Left cardiac atrium (tissue), 4 donors: Measurements from ENCODE around the gene PAX6. TPM values are rescaled to one million over a fixed set of nuclear protein-coding genes. Genes with fewer than 3 reads are reported as not detected.

ENCODE experiments used
- ATAC-seq, 2 donors: fragments of 200-7000 bp; cut with Tn5 transposase; one replicate each; pipeline ENCODE4 v1.9.1; 2020; ENCODE audit warnings: mild to moderate bottlenecking in 2 of 2, moderate library complexity in 2 of 2
- DNase-seq: peaks from one replicate; pipeline ENCODE4 v3.0.0-alpha.2; 2020
- intact Hi-C, 2 donors: fragments of 100-400 bp; cut with DNase I; formaldehyde crosslinking; loops; one replicate each; pipeline versions ENCODE4 v1.14.1 to v1.15.1; 2022 to 2023
- long read RNA-seq: library from polyadenylated mRNA; unstranded; transcript quantifications from one replicate; pipeline ENCODE4 v2.0.0, GENCODE V29; 2021
- total RNA-seq, 2 donors: library from RNA; stranded (reverse); fragmentation: NEBNext Ultra II Directional; extraction: Animal tissue kit (Norgen Biotek cat#: 25700); gene quantifications; one replicate each; pipeline ENCODE4 v1.2.1, GENCODE V29; 2021
- donor health status: DM: no; HTN: yes; CAD: no.
- donor health status: DM: no; HTN: yes; CAD: no; lungs with severe emphysema.
- donor health status: DM: yes; HTN: yes; CAD: no.
- donor health status: Dilated cardiomyopathy.

Gene PAX6
- total RNA-seq: not detected
- long read RNA-seq: 0 reads

- intact Hi-C loops: no loop called here
- peak; percentile 36 to 60 for ATAC-seq
- DNase-seq: peak; percentile 40
These were observed at the start of gene PAX6 for GRCh38 chr11:31810779-31811647. TSS of gene PAX6 (minus strand) at chr11:31811322. CDS start at chr11:31806411, 4,911 bp downstream.

GRCh38 chr11:31860391-31860790 is 49.3 kb upstream of the PAX6 start:
- intact Hi-C loops: no loop called here
- ATAC-seq (no peak), DNase-seq (no peak)

- intact Hi-C loops: no loop called here
- no peak for DNase-seq
- no peak for ATAC-seq
These were observed 45.1 kb upstream of the PAX6 start for GRCh38 chr11:31856248-31856647.

- ATAC-seq (no peak), DNase-seq (no peak)
- intact Hi-C loops: no loop called here
These were observed 44.3 kb upstream of the PAX6 start for GRCh38 chr11:31855466-31855865.

GRCh38 chr11:31850365-31850764 is 39.2 kb upstream of the PAX6 start:
- DNase-seq (no peak), ATAC-seq (no peak)
- intact Hi-C loops: no loop called here

- ATAC-seq (no peak), DNase-seq (no peak)
- intact Hi-C loops: no loop called here
These were observed 36.6 kb upstream of the PAX6 start for GRCh38 chr11:31847761-31848160.

GRCh38 chr11:31845331-31845730 is 34.2 kb upstream of the PAX6 start:
- ATAC-seq (no peak), DNase-seq (no peak)
- intact Hi-C loops: no loop called here

GRCh38 chr11:31844351-31844750 is 33.2 kb upstream of the PAX6 start:
- DNase-seq (no peak), ATAC-seq (no peak)
- intact Hi-C loops: no loop called here

- intact Hi-C loops: no loop called here
- DNase-seq (no peak), ATAC-seq (no peak)
These were observed 30.3 kb upstream of the PAX6 start for GRCh38 chr11:31841435-31841834.

GRCh38 chr11:31834237-31834636 is 23.1 kb upstream of the PAX6 start:
- ATAC-seq: no peak
- intact Hi-C loops: no loop called here

GRCh38 chr11:31830406-31830805 is 19.3 kb upstream of the PAX6 start:
- DNase-seq: no peak
- ATAC-seq: no peak
- intact Hi-C loops: no loop called here

More at GRCh38 chr11:31834237-31834636, 23.1 kb upstream of the PAX6 start:
- no peak for DNase-seq

- no peak for ATAC-seq
- intact Hi-C loops: no loop called here
- no peak for DNase-seq
These were observed 17.1 kb upstream of the PAX6 start for GRCh38 chr11:31828217-31828616.

GRCh38 chr11:31827455-31828206 is 16.5 kb upstream of the PAX6 start:
- DNase-seq: no peak
- intact Hi-C loops: no loop called here
- ATAC-seq: no peak

GRCh38 chr11:31826536-31827438 is 15.7 kb upstream of the PAX6 start:
- ATAC-seq (no peak), DNase-seq (no peak)
- intact Hi-C loops: no loop called here

- ATAC-seq (no peak), DNase-seq (no peak)
- intact Hi-C loops: no loop called here
These were observed 14.8 kb upstream of the PAX6 start for GRCh38 chr11:31825838-31826484.

GRCh38 chr11:31824879-31825837 is 14.0 kb upstream of the PAX6 start:
- ATAC-seq: no peak
- DNase-seq: no peak
- intact Hi-C loops: no loop called here

GRCh38 chr11:31824332-31824878 is 13.3 kb upstream of the PAX6 start:
- DNase-seq: no peak

More at GRCh38 chr11:31824332-31824878, 13.3 kb upstream of the PAX6 start:
- intact Hi-C loops: no loop called here
- ATAC-seq: no peak
